ENCODE measurements around the gene UBAC2.

Gene UBAC2

GRCh38 chr13:99273128-99273527 lies 72.5 kb downstream of the UBAC2 start:
- DNase-seq: no peak

GRCh38 chr13:99275093-99275469 lies 74.4 kb downstream of the UBAC2 start:
- DNase-seq: peak; percentile 48

- DNase-seq: no peak
Measured at GRCh38 chr13:99276706-99277105, 76.1 kb downstream of the UBAC2 start.

GRCh38 chr13:99277629-99278028 lies 77.0 kb downstream of the UBAC2 start:
- no peak for DNase-seq

GRCh38 chr13:99278200-99278599 lies 77.5 kb downstream of the UBAC2 start:
- no peak for DNase-seq

- DNase-seq: no peak
Measured at GRCh38 chr13:99278843-99279242, 78.2 kb downstream of the UBAC2 start.

GRCh38 chr13:99279637-99280036 lies 79.0 kb downstream of the UBAC2 start:
- no peak for DNase-seq

- no peak for DNase-seq
Measured at GRCh38 chr13:99280166-99280565, 79.5 kb downstream of the UBAC2 start.

- DNase-seq: peak; percentile 62
Measured at GRCh38 chr13:99281811-99282263, 81.2 kb downstream of the UBAC2 start.

- DNase-seq: no peak
Measured at GRCh38 chr13:99282264-99283231, 81.9 kb downstream of the UBAC2 start.

GRCh38 chr13:99285432-99286182 lies 85.0 kb downstream of the UBAC2 start:
- DNase-seq: no peak

GRCh38 chr13:99287551-99287950 lies 86.9 kb downstream of the UBAC2 start:
- DNase-seq: no peak

- DNase-seq: peak; percentile 81
Measured at GRCh38 chr13:99288089-99288488, 87.4 kb downstream of the UBAC2 start.

- DNase-seq: no peak
Measured at GRCh38 chr13:99289271-99289670, 88.6 kb downstream of the UBAC2 start.

- DNase-seq: peak; percentile 73
Measured at GRCh38 chr13:99289674-99290337, 89.2 kb downstream of the UBAC2 start.

GRCh38 chr13:99290894-99291293 lies 90.2 kb downstream of the UBAC2 start:
- peak; percentile 48 for DNase-seq

- DNase-seq: no peak
Measured at GRCh38 chr13:99293178-99293577, 92.5 kb downstream of the UBAC2 start.

- DNase-seq: no peak
Measured at GRCh38 chr13:99294198-99294597, 93.5 kb downstream of the UBAC2 start.

GRCh38 chr13:99294958-99295357 lies 94.3 kb downstream of the UBAC2 start:
- no peak for DNase-seq

GRCh38 chr13:99295488-99296252 lies 95.0 kb downstream of the UBAC2 start:
- DNase-seq: no peak

- no peak for DNase-seq
Measured at GRCh38 chr13:99296398-99296797, 95.7 kb downstream of the UBAC2 start.

- DNase-seq: no peak
Measured at GRCh38 chr13:99297331-99297730, 96.7 kb downstream of the UBAC2 start.

- no peak for DNase-seq
Measured at GRCh38 chr13:99298056-99298455, 97.4 kb downstream of the UBAC2 start.
